Parathyroid adenoma (tissue), 2 donors: Measurements from ENCODE around the gene BET1L.

Source experiments
- H2AFZ ChIP-seq: fragments of 300-600 bp; sonication (generic); one replicate; pipeline ENCODE4 v1.7.0; 2017; ENCODE audit warnings: antibody characterized with exemption, mild to moderate bottlenecking
- H3K27ac ChIP-seq: fragments of 300-600 bp; sonication (generic); one replicate; pipeline ENCODE4 v1.7.0; 2017
- H3K27me3 ChIP-seq: fragments of 300-600 bp; sonication (generic); one replicate; pipeline ENCODE4 v1.7.0; 2017; ENCODE audit warnings: low read length; ENCODE audit not compliant: control insufficient read depth, insufficient read depth
- H3K36me3 ChIP-seq: fragments of 300-600 bp; sonication (generic); one replicate; pipeline ENCODE4 v1.7.0; 2017; ENCODE audit warnings: low read length; ENCODE audit not compliant: control insufficient read depth, insufficient read depth
- H3K4me1 ChIP-seq: fragments of 300-600 bp; sonication (generic); one replicate; pipeline ENCODE4 v1.7.0; 2017; ENCODE audit warnings: control low read depth
- H3K4me2 ChIP-seq: fragments of 300-600 bp; sonication (generic); one replicate; pipeline ENCODE4 v1.7.0; 2017; ENCODE audit warnings: low read length
- H3K4me3 ChIP-seq: fragments of 300-600 bp; sonication (generic); one replicate; pipeline ENCODE4 v1.7.0; 2017; ENCODE audit warnings: low read depth, low read length
- H3K79me2 ChIP-seq: fragments of 300-600 bp; sonication (generic); one replicate; pipeline ENCODE4 v1.7.0; 2017; ENCODE audit warnings: control low read depth
- H3K9ac ChIP-seq: fragments of 300-600 bp; sonication (generic); one replicate; pipeline ENCODE4 v1.7.0; 2017; ENCODE audit warnings: mild to moderate bottlenecking
- H3K9me3 ChIP-seq: fragments of 300-600 bp; sonication (generic); one replicate; pipeline ENCODE4 v1.7.0; 2017; ENCODE audit warnings: low read length; ENCODE audit not compliant: control insufficient read depth
- CTCF ChIP-seq: fragments of 300-600 bp; sonication (generic); IDR thresholded peaks from one replicate; pipeline ENCODE4 v1.7.0; 2017; ENCODE audit warnings: antibody characterized with exemption, mild to moderate bottlenecking
- donor health status: primary hyperparathyroidism.

BET1L gene

GRCh38 chr11:207208-207862 lies at the start of gene BET1L, which contains the start of gene RIC8A:
Gene BET1L (minus strand): TSS chr11:207399. CDS start chr11:207321, 78 bp downstream.
Gene RIC8A (plus strand): TSS chr11:207708. CDS start chr11:208855, 1,147 bp downstream.
- Histone ChIP-seq H3K27me3 (no peaks in the 10 kb centered on the region), H3K9me3 (no peaks in the 10 kb centered on the region), H3K79me2 (peaks cover 7% of the 10 kb centered on the region), H3K36me3 (no peaks in the 10 kb centered on the region), H2AFZ (peak within 1 kb of the TSS; percentile 75), H3K27ac (peak within 1 kb of the TSS; percentile 93), H3K4me2 (peak within 1 kb of the TSS; percentile 77), H3K4me1 (peaks cover 8% of the 10 kb centered on the region), H3K4me3 (peak within 1 kb of the TSS; percentile 95), H3K9ac (peak within 1 kb of the TSS; percentile 68)
- no peak for TF ChIP-seq CTCF

GRCh38 chr11:255816-256215 lies 48.6 kb upstream of the BET1L start:
- H3K9ac ChIP-seq: no peak overlapping the region
- no peaks in the 10 kb centered on the region for H3K36me3 ChIP-seq
- no peaks in the 10 kb centered on the region for H3K4me1 ChIP-seq
- no peak overlapping the region for H3K4me3 ChIP-seq
- no peaks in the 10 kb centered on the region for H3K27me3 ChIP-seq
- TF ChIP-seq CTCF: no peak
- no peaks in the 10 kb centered on the region for H3K79me2 ChIP-seq
- H3K4me2 ChIP-seq: no peak overlapping the region
- H3K27ac ChIP-seq: no peak overlapping the region
- H3K9me3 ChIP-seq: no peaks in the 10 kb centered on the region
- H2AFZ ChIP-seq: no peak overlapping the region

GRCh38 chr11:255176-255575 lies 48.0 kb upstream of the BET1L start:
- TF ChIP-seq CTCF: no peak

GRCh38 chr11:253886-254270 lies 46.7 kb upstream of the BET1L start:
- no peak overlapping the region for H3K27ac ChIP-seq
- no peaks in the 10 kb centered on the region for H3K36me3 ChIP-seq
- H3K9me3 ChIP-seq: no peaks in the 10 kb centered on the region

More at GRCh38 chr11:255176-255575, 48.0 kb upstream of the BET1L start:
- Histone ChIP-seq H3K4me3 (no peak overlapping the region), H3K27me3 (no peaks in the 10 kb centered on the region), H3K4me2 (no peak overlapping the region), H3K79me2 (no peaks in the 10 kb centered on the region), H3K4me1 (no peaks in the 10 kb centered on the region), H3K9ac (no peak overlapping the region), H3K27ac (no peak overlapping the region), H2AFZ (no peak overlapping the region), H3K9me3 (no peaks in the 10 kb centered on the region), H3K36me3 (no peaks in the 10 kb centered on the region)

More at GRCh38 chr11:253886-254270, 46.7 kb upstream of the BET1L start:
- Histone ChIP-seq H3K4me3 (no peak overlapping the region), H3K27me3 (no peaks in the 10 kb centered on the region), H3K4me1 (no peaks in the 10 kb centered on the region), H2AFZ (no peak overlapping the region), H3K79me2 (no peaks in the 10 kb centered on the region), H3K4me2 (no peak overlapping the region), H3K9ac (no peak overlapping the region)
- no peak for TF ChIP-seq CTCF
